WTC11 (cell line): ENCODE results near the gene PRKCE. TPM values are rescaled to one million over a fixed set of nuclear protein-coding genes. Genes with fewer than 3 reads are reported as not detected.

Experiments used
- ATAC-seq: fragments of 200-7000 bp; cut with Tn5 transposase; 2 replicates; pipeline ENCODE4 v1.10.0; 2021; ENCODE audit warnings: mild to moderate bottlenecking, moderate library complexity
- CTCF ChIA-PET: fragments of 300-600 bp; sonication (Branson Sonifier 250); formaldehyde crosslinking; loops from one replicate; lab custom pipeline; 2021; ENCODE audit warnings: antibody characterized with exemption; lab: Charles Lee
- POLR2A ChIA-PET: fragments of 350-600 bp; sonication (Branson Sonifier 250); formaldehyde crosslinking; loops from one replicate; lab custom pipeline; 2021; ENCODE audit warnings: antibody characterized with exemption; lab: Charles Lee
- DNase-seq: peaks from one replicate; pipeline ENCODE4 v3.0.0; 2021; ENCODE audit warnings: low spot score
- H3K27ac Mint-ChIP-seq: 2 replicates; pipeline ENCODE4 v1.8.0; 2021; ENCODE audit warnings: mixed read lengths
- H3K27me3 Mint-ChIP-seq: 2 replicates; pipeline ENCODE4 v1.8.0; 2021; ENCODE audit warnings: low read depth, mild to moderate bottlenecking, moderate library complexity, mixed read lengths
- H3K36me3 Mint-ChIP-seq: 2 replicates; pipeline ENCODE4 v1.8.0; 2021; ENCODE audit warnings: mixed read lengths
- H3K4me1 Mint-ChIP-seq: 2 replicates; pipeline ENCODE4 v1.8.0; 2022; ENCODE audit warnings: mixed read lengths
- H3K4me3 Mint-ChIP-seq: 2 replicates; pipeline ENCODE4 v1.8.0; 2021; ENCODE audit warnings: mild to moderate bottlenecking, moderate library complexity, mixed read lengths
- H3K9me3 Mint-ChIP-seq: 2 replicates; pipeline ENCODE4 v1.8.0; 2021; ENCODE audit warnings: mixed read lengths
- ELF4 ChIP-seq: sonication (generic); formaldehyde crosslinking; IDR thresholded peaks from 2 replicates; pipeline ENCODE4 v1.8.1; 2022; ENCODE audit warnings: low read depth, mild to moderate bottlenecking, moderate library complexity, missing genetic modification reagents
- FOXK1 ChIP-seq: sonication (generic); formaldehyde crosslinking; IDR thresholded peaks from 2 replicates; pipeline ENCODE4 v1.8.0; 2022; ENCODE audit warnings: mild to moderate bottlenecking, moderate library complexity, missing genetic modification reagents
- GABPB1 ChIP-seq: sonication (generic); formaldehyde crosslinking; IDR thresholded peaks from 2 replicates; pipeline ENCODE4 v1.8.1; 2023; ENCODE audit warnings: mild to moderate bottlenecking, missing genetic modification reagents
- HMGA2 ChIP-seq: fragments of 250-450 bp; sonication (Bioruptor Pico); IDR thresholded peaks from 2 replicates; pipeline ENCODE4 v1.4.0; 2021; ENCODE audit warnings: mild to moderate bottlenecking, moderate library complexity
- NR2C2 ChIP-seq: sonication (generic); formaldehyde crosslinking; IDR thresholded peaks from 2 replicates; pipeline ENCODE4 v1.8.0; 2022; ENCODE audit warnings: mild to moderate bottlenecking, missing genetic modification reagents
- RELA ChIP-seq: sonication (generic); formaldehyde crosslinking; IDR thresholded peaks from 2 replicates; pipeline ENCODE4 v1.8.1; 2022; ENCODE audit warnings: missing genetic modification reagents, mild to moderate bottlenecking, borderline replicate concordance
- RORB ChIP-seq: fragments of 250-450 bp; sonication (Bioruptor Pico); IDR thresholded peaks from 2 replicates; pipeline ENCODE4 v1.9.0; 2021; ENCODE audit warnings: mild to moderate bottlenecking
- SMAD4 ChIP-seq: sonication (generic); formaldehyde crosslinking; IDR thresholded peaks from 2 replicates; pipeline ENCODE4 v1.8.0; 2022; ENCODE audit warnings: mild to moderate bottlenecking, missing genetic modification reagents
- SOX15 ChIP-seq: fragments of 250-450 bp; sonication (Bioruptor Pico); IDR thresholded peaks from 2 replicates; pipeline ENCODE4 v1.9.0; 2021; ENCODE audit warnings: mild to moderate bottlenecking
- TEAD1 ChIP-seq: sonication (generic); formaldehyde crosslinking; IDR thresholded peaks from 2 replicates; pipeline ENCODE4 v1.8.0; 2022; ENCODE audit warnings: mild to moderate bottlenecking, missing genetic modification reagents
- TP53 ChIP-seq: sonication (generic); formaldehyde crosslinking; IDR thresholded peaks from 2 replicates; pipeline ENCODE4 v1.8.1; 2023; ENCODE audit warnings: mild to moderate bottlenecking, missing genetic modification reagents
- ZBTB21 ChIP-seq: sonication (generic); formaldehyde crosslinking; IDR thresholded peaks from 2 replicates; pipeline ENCODE4 v1.8.1; 2023; ENCODE audit warnings: mild to moderate bottlenecking, missing genetic modification reagents, borderline replicate concordance
- ZNF671 ChIP-seq: fragments of 250-450 bp; sonication (Bioruptor Pico); IDR thresholded peaks from 2 replicates; pipeline ENCODE4 v1.8.0; 2021; ENCODE audit warnings: mild to moderate bottlenecking
- total RNA-seq: library from RNA; stranded (reverse); gene quantifications from 3 replicates; pipeline ENCODE4 v1.2.3, GENCODE V29; 2021
- TF ChIP-seq, protein P1 (sequence below): sonication (generic); formaldehyde crosslinking; IDR thresholded peaks from 2 replicates; pipeline ENCODE4 v1.8.1; 2023; ENCODE audit warnings: mild to moderate bottlenecking, missing genetic modification reagents, borderline replicate concordance
- TF ChIP-seq, protein P2 (sequence below): sonication (generic); formaldehyde crosslinking; IDR thresholded peaks from 2 replicates; pipeline ENCODE4 v1.8.0; 2022; ENCODE audit warnings: mild to moderate bottlenecking, missing genetic modification reagents
- TF ChIP-seq, protein P3 (sequence below): sonication (generic); formaldehyde crosslinking; IDR thresholded peaks from 2 replicates; pipeline ENCODE4 v1.8.0; 2022; ENCODE audit warnings: mild to moderate bottlenecking, missing genetic modification reagents
- TF ChIP-seq, protein P4 (sequence below): sonication (generic); formaldehyde crosslinking; IDR thresholded peaks from 2 replicates; pipeline ENCODE4 v1.8.1; 2023; ENCODE audit warnings: mild to moderate bottlenecking, moderate library complexity, missing genetic modification reagents
- TF ChIP-seq, protein P5 (sequence below): sonication (generic); formaldehyde crosslinking; IDR thresholded peaks from 2 replicates; pipeline ENCODE4 v1.8.0; 2023; ENCODE audit warnings: mild to moderate bottlenecking, missing genetic modification reagents
- TF ChIP-seq, protein P6 (sequence below): sonication (generic); formaldehyde crosslinking; conservative IDR thresholded peaks from 2 replicates; pipeline ENCODE4 v1.8.1; 2022; ENCODE audit warnings: mild to moderate bottlenecking, missing genetic modification reagents
- TF ChIP-seq, protein P7 (sequence below): fragments of 250-450 bp; sonication (Bioruptor Pico); IDR thresholded peaks from 2 replicates; pipeline ENCODE4 v1.9.0; 2021; ENCODE audit warnings: mild to moderate bottlenecking, borderline replicate concordance

PRKCE gene
- total RNA-seq, 1 experiment from 2014 or later, result 5.8 TPM

DNA sequence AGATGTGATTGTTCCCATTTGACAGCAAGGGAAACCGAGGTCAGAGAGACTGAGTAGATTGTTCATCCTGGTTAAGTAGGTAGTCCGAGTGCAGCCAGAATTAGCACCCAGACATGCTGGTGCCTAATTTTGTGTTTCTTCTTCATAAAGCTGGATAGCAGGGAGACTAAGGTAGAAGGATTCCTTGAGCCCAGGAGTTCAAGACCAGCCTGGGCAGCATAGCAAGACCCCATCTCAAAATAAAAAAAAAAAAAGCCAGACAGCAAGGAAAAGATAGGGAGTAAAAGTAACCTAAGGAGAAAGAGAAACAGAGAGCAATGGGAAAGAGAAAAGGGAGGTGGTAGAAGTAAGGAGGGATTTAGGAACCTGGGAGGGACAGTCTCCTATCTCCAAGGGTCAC lies 120.6 kb downstream of the PRKCE start:
- no peaks in the 10 kb centered on the region for H3K36me3 Mint-ChIP-seq
- ATAC-seq, result no peak
- no peak for DNase-seq
- H3K4me1 Mint-ChIP-seq, result peaks cover 31% of the 10 kb centered on the region
- TF ChIP-seq ZNF671 (CRISPR knock-in tag) (no peak), TEAD1 (CRISPR knock-in tag) (no peak), ZBTB21 (no peak), SOX15 (CRISPR knock-in tag) (no peak), GABPB1 (CRISPR knock-in tag) (no peak), RELA (CRISPR knock-in tag) (no peak), NR2C2 (CRISPR knock-in tag) (no peak), HMGA2 (CRISPR knock-in tag) (no peak), SMAD4 (CRISPR knock-in tag) (no peak), TP53 (CRISPR knock-in tag) (no peak), ELF4 (CRISPR knock-in tag) (no peak), FOXK1 (CRISPR knock-in tag) (no peak), RORB (CRISPR knock-in tag) (no peak)
- TF ChIP-seq, protein P1, sequence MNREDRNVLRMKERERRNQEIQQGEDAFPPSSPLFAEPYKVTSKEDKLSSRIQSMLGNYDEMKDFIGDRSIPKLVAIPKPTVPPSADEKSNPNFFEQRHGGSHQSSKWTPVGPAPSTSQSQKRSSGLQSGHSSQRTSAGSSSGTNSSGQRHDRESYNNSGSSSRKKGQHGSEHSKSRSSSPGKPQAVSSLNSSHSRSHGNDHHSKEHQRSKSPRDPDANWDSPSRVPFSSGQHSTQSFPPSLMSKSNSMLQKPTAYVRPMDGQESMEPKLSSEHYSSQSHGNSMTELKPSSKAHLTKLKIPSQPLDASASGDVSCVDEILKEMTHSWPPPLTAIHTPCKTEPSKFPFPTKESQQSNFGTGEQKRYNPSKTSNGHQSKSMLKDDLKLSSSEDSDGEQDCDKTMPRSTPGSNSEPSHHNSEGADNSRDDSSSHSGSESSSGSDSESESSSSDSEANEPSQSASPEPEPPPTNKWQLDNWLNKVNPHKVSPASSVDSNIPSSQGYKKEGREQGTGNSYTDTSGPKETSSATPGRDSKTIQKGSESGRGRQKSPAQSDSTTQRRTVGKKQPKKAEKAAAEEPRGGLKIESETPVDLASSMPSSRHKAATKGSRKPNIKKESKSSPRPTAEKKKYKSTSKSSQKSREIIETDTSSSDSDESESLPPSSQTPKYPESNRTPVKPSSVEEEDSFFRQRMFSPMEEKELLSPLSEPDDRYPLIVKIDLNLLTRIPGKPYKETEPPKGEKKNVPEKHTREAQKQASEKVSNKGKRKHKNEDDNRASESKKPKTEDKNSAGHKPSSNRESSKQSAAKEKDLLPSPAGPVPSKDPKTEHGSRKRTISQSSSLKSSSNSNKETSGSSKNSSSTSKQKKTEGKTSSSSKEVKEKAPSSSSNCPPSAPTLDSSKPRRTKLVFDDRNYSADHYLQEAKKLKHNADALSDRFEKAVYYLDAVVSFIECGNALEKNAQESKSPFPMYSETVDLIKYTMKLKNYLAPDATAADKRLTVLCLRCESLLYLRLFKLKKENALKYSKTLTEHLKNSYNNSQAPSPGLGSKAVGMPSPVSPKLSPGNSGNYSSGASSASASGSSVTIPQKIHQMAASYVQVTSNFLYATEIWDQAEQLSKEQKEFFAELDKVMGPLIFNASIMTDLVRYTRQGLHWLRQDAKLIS, result no peak
- TF ChIP-seq, protein P2, sequence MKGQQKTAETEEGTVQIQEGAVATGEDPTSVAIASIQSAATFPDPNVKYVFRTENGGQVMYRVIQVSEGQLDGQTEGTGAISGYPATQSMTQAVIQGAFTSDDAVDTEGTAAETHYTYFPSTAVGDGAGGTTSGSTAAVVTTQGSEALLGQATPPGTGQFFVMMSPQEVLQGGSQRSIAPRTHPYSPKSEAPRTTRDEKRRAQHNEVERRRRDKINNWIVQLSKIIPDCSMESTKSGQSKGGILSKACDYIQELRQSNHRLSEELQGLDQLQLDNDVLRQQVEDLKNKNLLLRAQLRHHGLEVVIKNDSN, result no peak
- TF ChIP-seq, protein P3, sequence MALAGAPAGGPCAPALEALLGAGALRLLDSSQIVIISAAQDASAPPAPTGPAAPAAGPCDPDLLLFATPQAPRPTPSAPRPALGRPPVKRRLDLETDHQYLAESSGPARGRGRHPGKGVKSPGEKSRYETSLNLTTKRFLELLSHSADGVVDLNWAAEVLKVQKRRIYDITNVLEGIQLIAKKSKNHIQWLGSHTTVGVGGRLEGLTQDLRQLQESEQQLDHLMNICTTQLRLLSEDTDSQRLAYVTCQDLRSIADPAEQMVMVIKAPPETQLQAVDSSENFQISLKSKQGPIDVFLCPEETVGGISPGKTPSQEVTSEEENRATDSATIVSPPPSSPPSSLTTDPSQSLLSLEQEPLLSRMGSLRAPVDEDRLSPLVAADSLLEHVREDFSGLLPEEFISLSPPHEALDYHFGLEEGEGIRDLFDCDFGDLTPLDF (CRISPR knock-in tag), result no peak
- TF ChIP-seq, protein P4, sequence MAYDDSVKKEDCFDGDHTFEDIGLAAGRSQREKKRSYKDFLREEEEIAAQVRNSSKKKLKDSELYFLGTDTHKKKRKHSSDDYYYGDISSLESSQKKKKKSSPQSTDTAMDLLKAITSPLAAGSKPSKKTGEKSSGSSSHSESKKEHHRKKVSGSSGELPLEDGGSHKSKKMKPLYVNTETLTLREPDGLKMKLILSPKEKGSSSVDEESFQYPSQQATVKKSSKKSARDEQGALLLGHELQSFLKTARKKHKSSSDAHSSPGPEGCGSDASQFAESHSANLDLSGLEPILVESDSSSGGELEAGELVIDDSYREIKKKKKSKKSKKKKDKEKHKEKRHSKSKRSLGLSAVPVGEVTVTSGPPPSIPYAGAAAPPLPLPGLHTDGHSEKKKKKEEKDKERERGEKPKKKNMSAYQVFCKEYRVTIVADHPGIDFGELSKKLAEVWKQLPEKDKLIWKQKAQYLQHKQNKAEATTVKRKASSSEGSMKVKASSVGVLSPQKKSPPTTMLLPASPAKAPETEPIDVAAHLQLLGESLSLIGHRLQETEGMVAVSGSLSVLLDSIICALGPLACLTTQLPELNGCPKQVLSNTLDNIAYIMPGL (CRISPR knock-in tag), result no peak
- TF ChIP-seq, protein P5, sequence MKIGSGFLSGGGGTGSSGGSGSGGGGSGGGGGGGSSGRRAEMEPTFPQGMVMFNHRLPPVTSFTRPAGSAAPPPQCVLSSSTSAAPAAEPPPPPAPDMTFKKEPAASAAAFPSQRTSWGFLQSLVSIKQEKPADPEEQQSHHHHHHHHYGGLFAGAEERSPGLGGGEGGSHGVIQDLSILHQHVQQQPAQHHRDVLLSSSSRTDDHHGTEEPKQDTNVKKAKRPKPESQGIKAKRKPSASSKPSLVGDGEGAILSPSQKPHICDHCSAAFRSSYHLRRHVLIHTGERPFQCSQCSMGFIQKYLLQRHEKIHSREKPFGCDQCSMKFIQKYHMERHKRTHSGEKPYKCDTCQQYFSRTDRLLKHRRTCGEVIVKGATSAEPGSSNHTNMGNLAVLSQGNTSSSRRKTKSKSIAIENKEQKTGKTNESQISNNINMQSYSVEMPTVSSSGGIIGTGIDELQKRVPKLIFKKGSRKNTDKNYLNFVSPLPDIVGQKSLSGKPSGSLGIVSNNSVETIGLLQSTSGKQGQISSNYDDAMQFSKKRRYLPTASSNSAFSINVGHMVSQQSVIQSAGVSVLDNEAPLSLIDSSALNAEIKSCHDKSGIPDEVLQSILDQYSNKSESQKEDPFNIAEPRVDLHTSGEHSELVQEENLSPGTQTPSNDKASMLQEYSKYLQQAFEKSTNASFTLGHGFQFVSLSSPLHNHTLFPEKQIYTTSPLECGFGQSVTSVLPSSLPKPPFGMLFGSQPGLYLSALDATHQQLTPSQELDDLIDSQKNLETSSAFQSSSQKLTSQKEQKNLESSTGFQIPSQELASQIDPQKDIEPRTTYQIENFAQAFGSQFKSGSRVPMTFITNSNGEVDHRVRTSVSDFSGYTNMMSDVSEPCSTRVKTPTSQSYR (CRISPR knock-in tag), result no peak
- TF ChIP-seq, protein P6, sequence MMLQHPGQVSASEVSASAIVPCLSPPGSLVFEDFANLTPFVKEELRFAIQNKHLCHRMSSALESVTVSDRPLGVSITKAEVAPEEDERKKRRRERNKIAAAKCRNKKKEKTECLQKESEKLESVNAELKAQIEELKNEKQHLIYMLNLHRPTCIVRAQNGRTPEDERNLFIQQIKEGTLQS (CRISPR knock-in tag), result no peak
- TF ChIP-seq, protein P7, sequence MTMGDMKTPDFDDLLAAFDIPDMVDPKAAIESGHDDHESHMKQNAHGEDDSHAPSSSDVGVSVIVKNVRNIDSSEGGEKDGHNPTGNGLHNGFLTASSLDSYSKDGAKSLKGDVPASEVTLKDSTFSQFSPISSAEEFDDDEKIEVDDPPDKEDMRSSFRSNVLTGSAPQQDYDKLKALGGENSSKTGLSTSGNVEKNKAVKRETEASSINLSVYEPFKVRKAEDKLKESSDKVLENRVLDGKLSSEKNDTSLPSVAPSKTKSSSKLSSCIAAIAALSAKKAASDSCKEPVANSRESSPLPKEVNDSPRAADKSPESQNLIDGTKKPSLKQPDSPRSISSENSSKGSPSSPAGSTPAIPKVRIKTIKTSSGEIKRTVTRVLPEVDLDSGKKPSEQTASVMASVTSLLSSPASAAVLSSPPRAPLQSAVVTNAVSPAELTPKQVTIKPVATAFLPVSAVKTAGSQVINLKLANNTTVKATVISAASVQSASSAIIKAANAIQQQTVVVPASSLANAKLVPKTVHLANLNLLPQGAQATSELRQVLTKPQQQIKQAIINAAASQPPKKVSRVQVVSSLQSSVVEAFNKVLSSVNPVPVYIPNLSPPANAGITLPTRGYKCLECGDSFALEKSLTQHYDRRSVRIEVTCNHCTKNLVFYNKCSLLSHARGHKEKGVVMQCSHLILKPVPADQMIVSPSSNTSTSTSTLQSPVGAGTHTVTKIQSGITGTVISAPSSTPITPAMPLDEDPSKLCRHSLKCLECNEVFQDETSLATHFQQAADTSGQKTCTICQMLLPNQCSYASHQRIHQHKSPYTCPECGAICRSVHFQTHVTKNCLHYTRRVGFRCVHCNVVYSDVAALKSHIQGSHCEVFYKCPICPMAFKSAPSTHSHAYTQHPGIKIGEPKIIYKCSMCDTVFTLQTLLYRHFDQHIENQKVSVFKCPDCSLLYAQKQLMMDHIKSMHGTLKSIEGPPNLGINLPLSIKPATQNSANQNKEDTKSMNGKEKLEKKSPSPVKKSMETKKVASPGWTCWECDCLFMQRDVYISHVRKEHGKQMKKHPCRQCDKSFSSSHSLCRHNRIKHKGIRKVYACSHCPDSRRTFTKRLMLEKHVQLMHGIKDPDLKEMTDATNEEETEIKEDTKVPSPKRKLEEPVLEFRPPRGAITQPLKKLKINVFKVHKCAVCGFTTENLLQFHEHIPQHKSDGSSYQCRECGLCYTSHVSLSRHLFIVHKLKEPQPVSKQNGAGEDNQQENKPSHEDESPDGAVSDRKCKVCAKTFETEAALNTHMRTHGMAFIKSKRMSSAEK (CRISPR knock-in tag), result no peak
- no peak overlapping the region for H3K27ac Mint-ChIP-seq
- POLR2A ChIA-PET, result no interaction called here
- H3K9me3 Mint-ChIP-seq, result no peaks in the 10 kb centered on the region
- CTCF ChIA-PET, result no interaction called here
- H3K27me3 Mint-ChIP-seq, result no peaks in the 10 kb centered on the region
- H3K4me3 Mint-ChIP-seq, result no peak overlapping the region
